Endometrial microvascular endothelial cells (primary cell): ENCODE results near the gene MKRN1. TPM values are rescaled to one million over a fixed set of nuclear protein-coding genes. Genes with fewer than 3 reads are reported as not detected.

Experiments used
- total RNA-seq: library from RNA; depleted of rRNA; stranded (reverse); fragments of >200 nt; gene quantifications from one replicate; pipeline ENCODE4 v1.2.3, GENCODE V29; 2015; ENCODE audit errors: inconsistent ontology term

MKRN1 gene
- total RNA-seq, 1 donor from 2014 or later = 50.1 TPM

Other genes with a start within 250 kb of the MKRN1 start
- 42.7 TPM for gene SLC37A3, start 81.0 kb downstream of the MKRN1 start, total RNA-seq
- not detected for gene RAB19, start 75.4 kb downstream of the MKRN1 start, total RNA-seq
- not detected for gene DENND2A, start 161.3 kb upstream of the MKRN1 start, total RNA-seq
- 24.3 TPM for gene ADCK2, start 193.4 kb upstream of the MKRN1 start, total RNA-seq
- gene NDUFB2, start 217.2 kb upstream of the MKRN1 start, total RNA-seq = 522 TPM